D721Med (cell line): ENCODE results near the gene NISCH.

Experiments used
- DNase-seq: peaks from one replicate; pipeline ENCODE4 v3.0.0; 2011; ENCODE audit warnings: low spot score; ENCODE audit not compliant: insufficient read length
- FAIRE-seq: peaks from 2 replicates; lab custom pipeline; 2011; peaks lifted over from hg19 to GRCh38; lab: Jason Lieb, UNC
- TF ChIP-seq, protein P1 (sequence below): IDR thresholded peaks from 2 replicates; pipeline ENCODE4 v1.5.1; 2012; ENCODE audit warnings: mild to moderate bottlenecking, control low read depth; ENCODE audit not compliant: insufficient read depth; ENCODE audit errors: missing control alignments

The NISCH gene

DNA sequence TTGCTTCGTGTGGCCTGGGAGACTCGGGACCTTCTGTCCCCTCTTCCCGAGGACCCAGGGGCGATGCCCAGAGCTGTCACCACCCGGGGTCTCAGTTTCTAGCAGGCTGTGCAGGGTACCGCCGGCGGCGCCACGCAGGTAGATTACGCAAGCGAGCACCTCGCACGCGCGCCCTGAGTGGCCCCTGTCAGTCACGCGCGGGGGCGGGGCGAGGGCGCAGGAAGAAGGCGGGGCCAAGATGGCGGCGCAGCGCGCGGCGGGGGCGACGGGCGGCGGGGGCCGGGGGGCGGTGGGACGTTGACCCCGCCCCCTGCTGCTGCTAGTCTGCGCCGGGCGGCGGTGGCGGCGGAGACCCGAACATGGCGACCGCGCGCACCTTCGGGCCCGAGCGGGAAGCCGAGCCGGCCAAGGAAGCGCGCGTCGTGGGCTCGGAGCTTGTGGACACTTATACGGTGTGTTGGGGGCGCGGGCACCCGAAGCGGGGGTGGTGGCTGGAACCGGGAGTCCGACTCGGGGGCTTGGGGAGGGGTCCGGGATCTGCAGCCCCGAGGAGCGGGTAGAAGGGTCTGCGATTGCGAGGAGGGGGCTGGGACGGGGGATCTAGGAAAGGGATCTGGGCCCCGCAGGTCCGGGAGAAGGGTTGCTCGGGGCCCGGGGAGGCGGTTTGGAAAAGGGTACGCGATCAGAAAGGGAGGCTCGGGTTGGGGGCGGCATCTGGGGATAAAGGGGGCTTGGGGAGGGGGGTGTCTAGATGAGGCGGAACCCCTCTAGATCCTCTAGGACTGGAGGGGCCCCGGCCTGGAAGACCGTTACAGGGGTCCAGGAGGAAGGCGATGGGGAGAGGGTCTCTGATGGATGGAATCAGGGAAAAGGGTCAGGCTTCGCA lies at the start of gene NISCH:
TSS of gene NISCH (plus strand) at position 322 of the 886 bp plus-strand sequence. CDS start at position 360, 38 bp downstream.
- FAIRE-seq = no peak
- peak; percentile 97 for DNase-seq
- TF ChIP-seq, protein P1, sequence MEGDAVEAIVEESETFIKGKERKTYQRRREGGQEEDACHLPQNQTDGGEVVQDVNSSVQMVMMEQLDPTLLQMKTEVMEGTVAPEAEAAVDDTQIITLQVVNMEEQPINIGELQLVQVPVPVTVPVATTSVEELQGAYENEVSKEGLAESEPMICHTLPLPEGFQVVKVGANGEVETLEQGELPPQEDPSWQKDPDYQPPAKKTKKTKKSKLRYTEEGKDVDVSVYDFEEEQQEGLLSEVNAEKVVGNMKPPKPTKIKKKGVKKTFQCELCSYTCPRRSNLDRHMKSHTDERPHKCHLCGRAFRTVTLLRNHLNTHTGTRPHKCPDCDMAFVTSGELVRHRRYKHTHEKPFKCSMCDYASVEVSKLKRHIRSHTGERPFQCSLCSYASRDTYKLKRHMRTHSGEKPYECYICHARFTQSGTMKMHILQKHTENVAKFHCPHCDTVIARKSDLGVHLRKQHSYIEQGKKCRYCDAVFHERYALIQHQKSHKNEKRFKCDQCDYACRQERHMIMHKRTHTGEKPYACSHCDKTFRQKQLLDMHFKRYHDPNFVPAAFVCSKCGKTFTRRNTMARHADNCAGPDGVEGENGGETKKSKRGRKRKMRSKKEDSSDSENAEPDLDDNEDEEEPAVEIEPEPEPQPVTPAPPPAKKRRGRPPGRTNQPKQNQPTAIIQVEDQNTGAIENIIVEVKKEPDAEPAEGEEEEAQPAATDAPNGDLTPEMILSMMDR = no peak

DNA sequence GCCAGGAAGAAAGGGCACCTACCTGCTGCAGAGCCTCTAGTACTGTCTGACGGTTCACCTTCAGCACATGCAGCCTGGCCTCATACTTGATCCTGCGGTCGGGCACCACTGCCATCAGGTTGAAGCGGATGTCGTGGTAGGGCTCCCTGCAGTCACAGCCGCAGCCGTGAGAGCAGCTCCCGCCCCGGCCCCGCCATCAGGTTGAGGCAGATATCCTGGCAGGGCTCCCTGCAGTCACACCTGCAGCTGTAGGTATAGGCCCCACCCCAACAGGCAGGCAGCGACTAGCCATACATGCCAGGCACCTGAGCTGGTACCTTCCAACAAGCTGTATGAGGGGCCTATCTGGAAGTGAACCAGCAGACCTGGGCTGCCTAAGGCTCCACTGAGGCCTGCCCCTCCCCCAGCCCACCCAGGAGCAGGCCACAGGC lies 49.2 kb upstream of the NISCH start:
- TF ChIP-seq, protein P1 = no peak

DNA sequence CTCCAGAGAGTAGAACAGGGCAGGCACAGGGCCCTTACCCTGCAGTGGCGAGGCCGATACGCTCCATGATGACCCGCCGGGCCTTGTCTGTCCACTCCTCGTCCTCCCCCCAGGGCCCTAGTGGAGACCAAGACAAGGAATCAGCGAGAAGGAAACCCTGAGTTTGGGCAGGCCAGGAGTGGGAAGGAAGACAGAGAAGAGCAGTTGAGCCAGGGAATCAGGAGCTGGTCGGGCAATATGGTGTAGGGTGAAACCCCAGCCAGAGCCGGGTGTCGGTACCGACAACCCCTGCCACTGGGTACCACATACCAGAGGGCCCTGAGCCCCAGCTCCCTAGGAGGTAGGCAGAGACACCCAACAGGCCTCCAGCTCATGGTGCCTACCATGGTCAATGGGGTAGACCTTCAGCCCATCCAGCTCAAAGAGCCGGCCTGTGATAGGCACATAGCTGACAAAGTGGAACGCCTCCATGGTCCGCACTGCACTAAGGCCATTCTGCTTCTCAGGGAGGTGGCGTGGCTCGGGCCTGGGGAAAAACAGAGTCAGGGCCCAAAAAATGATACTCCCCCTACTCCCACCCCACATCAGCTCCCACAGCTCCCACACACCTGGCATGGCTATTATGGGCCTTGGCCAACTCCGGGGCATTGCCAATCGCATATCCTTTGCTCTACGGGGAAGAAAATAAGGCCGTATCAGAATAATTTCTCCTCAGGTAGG lies 48.5 kb upstream of the NISCH start:
- DNase-seq (no peak), FAIRE-seq (no peak)
- TF ChIP-seq, protein P1 = no peak

More for the DNA sequence above, 49.2 kb upstream of the NISCH start:
- DNase-seq = no peak
- no peak for FAIRE-seq

DNA sequence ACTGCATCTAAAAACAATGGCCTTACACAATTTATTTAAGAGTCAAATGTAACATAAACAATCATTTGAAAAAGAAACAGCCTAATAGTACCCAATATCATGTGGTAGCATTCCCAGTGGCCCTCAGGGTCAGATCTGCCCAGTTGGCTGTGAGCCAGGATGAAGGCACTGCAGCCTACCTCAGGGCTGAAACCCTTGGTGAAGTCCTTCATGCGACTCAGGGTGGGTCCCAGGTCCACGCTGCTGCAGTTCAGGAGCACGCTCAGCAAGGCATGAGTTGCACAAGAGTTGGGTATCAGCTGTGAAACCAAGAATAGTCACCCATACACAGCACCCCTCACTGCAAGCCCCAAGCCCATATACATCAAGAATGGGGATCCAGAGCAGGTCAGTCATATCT lies 47.6 kb upstream of the NISCH start:
- TF ChIP-seq, protein P1 = no peak
- FAIRE-seq (no peak), DNase-seq (no peak)

DNA sequence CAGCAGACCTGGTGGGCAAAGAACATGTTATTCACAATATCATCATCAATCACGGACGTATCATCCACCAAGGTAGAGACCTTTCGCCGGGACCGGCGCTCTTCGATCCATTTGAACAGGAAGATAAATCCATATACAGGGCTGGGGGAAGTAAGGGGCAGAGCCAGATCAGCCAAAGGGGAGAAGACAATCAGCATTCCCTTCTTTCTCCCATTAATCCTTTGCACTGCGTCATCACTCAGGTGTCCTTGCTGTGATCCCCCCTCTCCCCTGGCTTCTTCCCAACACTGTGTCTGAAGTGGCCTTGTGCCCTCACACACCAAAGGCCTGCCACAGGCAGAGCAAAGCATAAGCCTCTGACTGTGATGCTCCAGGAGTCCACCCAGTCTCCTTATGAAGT lies 46.9 kb upstream of the NISCH start:
- TF ChIP-seq, protein P1 = no peak
- FAIRE-seq (no peak), DNase-seq (no peak)

DNA sequence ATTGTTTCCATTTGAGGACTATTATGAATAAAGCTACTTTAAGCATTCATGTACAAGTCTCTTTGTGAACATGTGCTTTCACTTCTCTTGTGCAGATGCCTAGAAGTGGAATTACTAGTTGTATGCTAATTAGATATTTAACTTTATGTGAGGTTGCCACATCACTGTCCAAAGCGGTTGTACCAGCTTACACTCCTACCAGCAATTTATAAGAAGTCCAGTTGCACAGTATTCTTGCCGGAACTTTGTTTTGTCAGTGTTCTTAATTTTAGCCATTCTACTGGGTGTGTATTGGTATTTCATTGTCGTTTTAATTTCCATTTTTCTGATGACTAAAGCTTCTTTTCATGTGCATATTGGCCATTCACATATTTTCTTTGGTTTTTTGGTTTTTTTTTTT lies 39.6 kb upstream of the NISCH start:
- TF ChIP-seq, protein P1 = no peak
- no peak for DNase-seq
- FAIRE-seq = no peak
